Prostate gland (tissue), 2 donors: Measurements from ENCODE around the gene CDC34.

Experiments used
- CTCF ChIP-seq, 4 experiments: fragments of 200-600 bp in 2 of 4; fragments of 450-650 bp in 2 of 4; sonication (generic) in 2 of 4; IDR thresholded peaks; 1 replicate in 3 of 4; 2 replicates in 1 of 4; pipeline ENCODE4 v1.5.1; 2016 to 2019; ENCODE audit warnings: antibody characterized with exemption in 4 of 4, mild to moderate bottlenecking in 2 of 4, moderate library complexity in 2 of 4
- POLR2A ChIP-seq: fragments of 450-650 bp; IDR thresholded peaks from one replicate; pipeline ENCODE4 v1.6.1; 2016; ENCODE audit warnings: antibody characterized with exemption, mild to moderate bottlenecking
- POLR2AphosphoS5 ChIP-seq: sonication (generic); formaldehyde crosslinking; IDR thresholded peaks from one replicate; pipeline ENCODE4 v1.6.1; 2017; ENCODE audit warnings: antibody characterized with exemption

- TF ChIP-seq CTCF (IDR thresholded peaks at IDR 0.05) (no peak), POLR2A (no peak), POLR2AphosphoS5 (no peak)
Observed at GRCh38 chr19:547117-547516, 15.6 kb downstream of the CDC34 start.
